Vagina (tissue), 2 donors: ENCODE results near the gene NHLH2. TPM values are rescaled to one million over a fixed set of nuclear protein-coding genes. Genes with fewer than 3 reads are reported as not detected.

ENCODE experiments used
- DNase-seq, 2 donors: peaks; one replicate each; pipeline ENCODE4 v3.0.0-alpha.2; 2017; ENCODE audit errors: extremely low spot score in 2 of 2
- H3K27ac ChIP-seq: fragments of 200-600 bp; sonication (generic); one replicate; pipeline ENCODE4 v1.5.1; 2019
- H3K27me3 ChIP-seq: fragments of 200-600 bp; sonication (generic); one replicate; pipeline ENCODE4 v1.5.1; 2019
- H3K36me3 ChIP-seq, 2 donors: fragments of 200-600 bp; sonication (generic); one replicate each; pipeline ENCODE4 v1.5.1; 2017 to 2019
- H3K4me1 ChIP-seq: fragments of 200-600 bp; sonication (generic); one replicate; pipeline ENCODE4 v1.5.1; 2019
- H3K4me3 ChIP-seq, 2 donors: fragments of 200-600 bp; sonication (generic); 1 replicate in 1 of 2; 2 replicates in 1 of 2; pipeline ENCODE4 v1.5.1; 2016 to 2019
- H3K9me3 ChIP-seq: fragments of 200-600 bp; sonication (generic); one replicate; pipeline ENCODE4 v1.5.1; 2019
- POLR2A ChIP-seq, 2 donors: fragments of 450-650 bp; IDR thresholded peaks; one replicate each; pipeline ENCODE4 v1.6.1; 2017; ENCODE audit warnings: antibody characterized with exemption in 2 of 2, mild to moderate bottlenecking in 2 of 2, moderate library complexity in 2 of 2
- POLR2AphosphoS5 ChIP-seq, 2 donors: sonication (generic); formaldehyde crosslinking; IDR thresholded peaks; one replicate each; pipeline ENCODE4 v1.9.0; 2017; ENCODE audit warnings: antibody characterized with exemption in 2 of 2, mild to moderate bottlenecking in 2 of 2, low read depth in 1 of 2; ENCODE audit not compliant: insufficient read depth in 1 of 2
- intact Hi-C: fragments of 100-400 bp; cut with DNase I; formaldehyde crosslinking; loops from one replicate; pipeline ENCODE4 v1.15.1; 2023
- total RNA-seq: library from RNA; depleted of rRNA; stranded (reverse); fragments of >200 nt; gene quantifications from one replicate; pipeline ENCODE4 v1.2.3, GENCODE V29; 2016
- TF ChIP-seq, protein P1 (sequence below), 3 experiments: fragments of 450-650 bp in 2 of 3; fragments of 200-600 bp in 1 of 3; sonication (generic) in 1 of 3; IDR thresholded peaks; one replicate each; pipeline ENCODE4 v1.5.1; 2017 to 2019; ENCODE audit warnings: antibody characterized with exemption in 3 of 3, mild to moderate bottlenecking in 2 of 3, moderate library complexity in 2 of 3

The NHLH2 gene
- total RNA-seq, 1 donor from 2014 or later = 0.25 TPM

DNA sequence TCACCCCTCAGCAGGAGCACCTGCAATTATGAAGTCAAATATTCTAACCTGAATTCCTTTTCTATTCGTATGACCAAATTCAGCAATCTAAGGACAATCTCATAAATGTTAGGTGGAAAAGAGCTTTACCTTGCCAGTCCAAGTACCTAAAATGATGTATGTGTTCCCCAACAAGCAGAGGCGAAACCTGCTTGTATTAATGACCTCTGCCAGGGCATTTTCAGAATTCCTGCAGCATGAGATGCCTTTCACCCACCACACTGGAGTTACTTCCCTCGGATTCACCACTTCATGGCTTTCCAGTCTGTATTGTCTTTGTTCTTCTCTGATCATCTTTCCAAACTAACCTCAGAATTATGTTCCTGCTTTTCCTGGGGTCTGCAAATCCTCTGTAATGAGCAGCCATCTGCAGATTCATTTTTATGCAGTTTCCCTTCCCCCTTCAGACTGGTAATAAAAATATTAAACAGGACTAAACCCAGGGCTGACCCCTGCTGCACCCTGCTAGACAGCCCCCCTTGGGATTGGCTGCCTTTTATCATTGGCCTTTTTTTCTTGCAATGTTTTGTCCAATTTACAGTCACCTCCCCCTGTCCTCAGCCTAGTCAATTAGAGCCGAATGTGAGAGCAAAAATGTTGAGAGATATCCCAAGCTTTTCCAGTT is 45.8 kb downstream of the NHLH2 start:
- H3K4me1 ChIP-seq = no peaks in the 10 kb centered on the region
- no peaks in the 10 kb centered on the region for H3K9me3 ChIP-seq
- intact Hi-C loops = no loop called here
- no peak for DNase-seq
- no peaks in the 10 kb centered on the region for H3K27me3 ChIP-seq
- H3K27ac ChIP-seq = no peak overlapping the region
- H3K36me3 ChIP-seq = no peaks in the 10 kb centered on the region
- H3K4me3 ChIP-seq = no peak overlapping the region
- TF ChIP-seq POLR2A (IDR thresholded peaks at IDR 0.05) (no peak), POLR2AphosphoS5 (IDR thresholded peaks at IDR 0.05; ENCODE audit: insufficient read depth in 1 of 2, low read depth in 1 of 2) (no peak)
- TF ChIP-seq, protein P1, sequence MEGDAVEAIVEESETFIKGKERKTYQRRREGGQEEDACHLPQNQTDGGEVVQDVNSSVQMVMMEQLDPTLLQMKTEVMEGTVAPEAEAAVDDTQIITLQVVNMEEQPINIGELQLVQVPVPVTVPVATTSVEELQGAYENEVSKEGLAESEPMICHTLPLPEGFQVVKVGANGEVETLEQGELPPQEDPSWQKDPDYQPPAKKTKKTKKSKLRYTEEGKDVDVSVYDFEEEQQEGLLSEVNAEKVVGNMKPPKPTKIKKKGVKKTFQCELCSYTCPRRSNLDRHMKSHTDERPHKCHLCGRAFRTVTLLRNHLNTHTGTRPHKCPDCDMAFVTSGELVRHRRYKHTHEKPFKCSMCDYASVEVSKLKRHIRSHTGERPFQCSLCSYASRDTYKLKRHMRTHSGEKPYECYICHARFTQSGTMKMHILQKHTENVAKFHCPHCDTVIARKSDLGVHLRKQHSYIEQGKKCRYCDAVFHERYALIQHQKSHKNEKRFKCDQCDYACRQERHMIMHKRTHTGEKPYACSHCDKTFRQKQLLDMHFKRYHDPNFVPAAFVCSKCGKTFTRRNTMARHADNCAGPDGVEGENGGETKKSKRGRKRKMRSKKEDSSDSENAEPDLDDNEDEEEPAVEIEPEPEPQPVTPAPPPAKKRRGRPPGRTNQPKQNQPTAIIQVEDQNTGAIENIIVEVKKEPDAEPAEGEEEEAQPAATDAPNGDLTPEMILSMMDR (IDR thresholded peaks at IDR 0.05) = no peak

DNA sequence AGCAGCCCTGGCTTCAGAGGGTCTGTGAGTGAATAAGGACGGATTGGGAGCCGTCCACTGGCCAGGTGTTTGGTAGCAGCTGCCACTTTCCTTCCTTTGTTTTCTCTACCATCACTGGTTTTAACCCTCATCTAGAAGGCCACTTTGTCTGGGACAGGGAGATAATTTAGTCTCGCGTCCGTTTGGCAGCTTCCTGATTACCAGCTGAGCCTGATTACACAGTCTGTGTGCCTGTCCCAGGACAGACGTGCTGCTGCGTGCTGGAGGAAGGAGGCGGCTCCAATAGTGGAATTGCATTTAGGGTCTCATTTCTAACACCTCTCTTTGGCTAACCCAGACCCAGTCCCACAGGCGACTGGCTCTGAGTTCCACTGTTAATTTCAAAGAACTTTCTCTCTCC is 47.8 kb downstream of the NHLH2 start:
- Histone ChIP-seq H3K27me3 (no peaks in the 10 kb centered on the region), H3K4me3 (no peak overlapping the region), H3K27ac (no peak overlapping the region), H3K4me1 (no peaks in the 10 kb centered on the region), H3K36me3 (no peaks in the 10 kb centered on the region), H3K9me3 (no peaks in the 10 kb centered on the region)
- TF ChIP-seq POLR2A (IDR thresholded peaks at IDR 0.05) = no peak
- TF ChIP-seq, protein P1 (IDR thresholded peaks at IDR 0.05) = no peak
- TF ChIP-seq POLR2AphosphoS5 (IDR thresholded peaks at IDR 0.05; ENCODE audit: insufficient read depth in 1 of 2, low read depth in 1 of 2) = no peak
- intact Hi-C loops = no loop called here
- no peak for DNase-seq

DNA sequence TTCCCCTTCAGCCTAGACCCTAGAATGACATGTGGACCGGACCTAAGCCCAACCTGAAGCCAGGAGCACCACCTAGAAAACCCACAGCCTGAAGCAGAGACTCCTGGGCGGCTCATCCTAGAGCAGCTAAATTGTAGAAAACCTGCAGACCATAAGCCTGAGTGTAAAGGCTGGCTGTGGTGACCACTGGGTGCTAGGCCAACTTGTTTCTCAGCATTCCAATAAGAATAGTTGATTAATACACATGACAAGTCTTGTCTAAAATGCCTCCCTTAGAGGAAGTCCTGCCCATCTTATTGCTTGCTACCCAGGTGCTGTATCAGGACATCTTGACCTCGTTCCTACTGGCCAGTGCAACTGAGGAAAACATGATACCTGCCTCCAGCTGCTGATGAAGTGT is 49.1 kb downstream of the NHLH2 start:
- Histone ChIP-seq H3K4me1 (no peaks in the 10 kb centered on the region), H3K9me3 (no peaks in the 10 kb centered on the region), H3K4me3 (no peak overlapping the region), H3K27me3 (no peaks in the 10 kb centered on the region), H3K36me3 (no peaks in the 10 kb centered on the region), H3K27ac (no peak overlapping the region)
- intact Hi-C loops = no loop called here
- DNase-seq = no peak
- TF ChIP-seq, protein P1 (IDR thresholded peaks at IDR 0.05) = no peak
- TF ChIP-seq POLR2A (IDR thresholded peaks at IDR 0.05) (no peak), POLR2AphosphoS5 (IDR thresholded peaks at IDR 0.05; ENCODE audit: insufficient read depth in 1 of 2, low read depth in 1 of 2) (no peak)

DNA sequence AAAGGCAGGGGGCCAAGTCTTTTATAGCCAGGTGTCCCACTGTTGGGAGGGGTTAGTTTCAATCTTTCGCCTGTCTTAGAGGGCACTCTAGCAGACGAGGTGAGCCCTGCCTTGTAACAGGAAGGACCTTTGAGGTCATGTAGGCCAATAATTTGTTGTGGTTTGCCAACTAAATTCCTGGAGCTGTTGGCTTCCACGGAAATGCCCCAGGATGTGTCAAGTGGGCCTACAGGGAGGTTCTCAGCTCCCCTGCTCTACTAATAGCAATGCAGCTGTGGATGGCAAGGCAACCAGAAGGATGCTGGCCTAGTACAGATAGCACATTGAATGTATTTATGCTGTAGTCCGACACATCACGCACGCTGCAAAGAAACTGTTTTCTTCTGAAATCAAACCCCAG is 50.1 kb downstream of the NHLH2 start:
- Histone ChIP-seq H3K9me3 (no peaks in the 10 kb centered on the region), H3K36me3 (no peaks in the 10 kb centered on the region), H3K4me3 (no peak overlapping the region), H3K27me3 (no peaks in the 10 kb centered on the region), H3K27ac (no peak overlapping the region), H3K4me1 (no peaks in the 10 kb centered on the region)
- TF ChIP-seq POLR2A (IDR thresholded peaks at IDR 0.05) = no peak
- TF ChIP-seq, protein P1 (IDR thresholded peaks at IDR 0.05) = no peak
- intact Hi-C loops = no loop called here
- no peak for DNase-seq

DNA sequence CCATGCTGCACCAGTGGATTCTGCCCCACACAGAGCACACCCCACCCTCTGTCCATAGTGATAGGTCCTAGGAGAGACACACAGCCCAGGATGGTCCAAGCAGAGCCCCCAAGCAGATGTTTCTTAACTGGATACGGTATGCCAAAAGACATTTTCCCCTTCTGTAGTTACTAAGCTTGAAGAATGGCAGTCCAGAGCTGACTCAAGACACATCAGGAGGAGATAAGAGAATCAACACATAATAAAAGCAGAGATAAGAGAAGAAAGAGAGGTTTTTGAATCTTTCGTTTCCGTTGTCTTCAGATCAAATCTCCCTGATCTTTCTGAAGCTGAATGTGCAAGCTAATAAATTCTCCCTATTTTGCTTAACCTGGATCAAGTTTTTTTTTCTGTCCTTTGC is 50.6 kb downstream of the NHLH2 start:
- intact Hi-C loops = no loop called here
- H3K27ac ChIP-seq = no peak overlapping the region
- TF ChIP-seq, protein P1 (IDR thresholded peaks at IDR 0.05) = no peak
- TF ChIP-seq POLR2A (IDR thresholded peaks at IDR 0.05) (no peak), POLR2AphosphoS5 (IDR thresholded peaks at IDR 0.05; ENCODE audit: insufficient read depth in 1 of 2, low read depth in 1 of 2) (no peak)
- DNase-seq = no peak
- no peak overlapping the region for H3K4me3 ChIP-seq
- no peaks in the 10 kb centered on the region for H3K4me1 ChIP-seq
- H3K36me3 ChIP-seq = no peaks in the 10 kb centered on the region
- H3K9me3 ChIP-seq = no peaks in the 10 kb centered on the region
- no peaks in the 10 kb centered on the region for H3K27me3 ChIP-seq
